GM18505 (cell line): ENCODE results near the gene INSIG1.

ENCODE experiments used
- ATAC-seq: cut with Tn5 transposase; IDR thresholded peaks from one replicate; pipeline ENCODE4 v1.9.1; 2021; ENCODE audit not compliant: unreplicated experiment
- POLR2A ChIP-seq: IDR thresholded peaks from 4 replicates; pipeline ENCODE4 v1.6.1; 2011; ENCODE audit warnings: borderline replicate concordance; ENCODE audit not compliant: insufficient read depth, insufficient read length; ENCODE audit errors: extremely low read depth

The INSIG1 gene

GRCh38 chr7:155269766-155270585 lies 27.7 kb upstream of the INSIG1 start:
- TF ChIP-seq POLR2A = no peak
- no peak for ATAC-seq

GRCh38 chr7:155270861-155271260 lies 26.8 kb upstream of the INSIG1 start:
- TF ChIP-seq POLR2A = no peak
- no peak for ATAC-seq

DNA sequence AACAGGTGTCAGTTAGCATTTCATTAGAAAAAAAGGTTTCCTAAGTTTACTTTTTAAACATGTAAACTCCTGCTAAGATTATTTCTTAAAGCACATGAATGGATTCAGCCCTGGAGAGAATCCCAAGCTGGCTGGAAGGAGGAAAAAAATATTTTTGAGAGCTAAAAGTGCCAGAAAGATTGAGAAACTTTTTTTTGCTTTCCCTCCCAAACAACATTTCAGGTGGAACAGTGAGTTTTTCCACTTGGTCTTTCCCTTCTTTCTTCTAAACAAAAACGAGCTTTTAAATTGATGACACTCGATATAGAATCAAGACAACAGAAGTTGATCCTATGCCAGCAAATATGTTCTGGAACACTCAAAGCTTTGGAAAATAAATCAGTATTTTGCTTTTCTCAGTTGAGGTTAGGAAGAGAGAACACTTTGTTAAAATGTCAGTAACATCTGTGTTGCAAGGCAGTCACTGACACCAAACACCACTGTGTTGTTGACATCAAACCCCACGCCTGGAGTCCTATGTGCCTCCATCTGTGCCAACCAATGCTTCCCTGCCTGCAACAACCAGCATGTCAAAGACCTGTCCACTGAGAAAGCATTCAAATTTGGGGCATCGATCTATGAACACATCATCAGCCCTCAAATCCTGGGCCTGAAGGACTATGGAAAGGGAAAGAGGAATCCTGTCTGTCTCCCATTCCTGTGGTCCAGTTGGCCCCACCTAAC lies 22.9 kb upstream of the INSIG1 start:
- TF ChIP-seq POLR2A = no peak
- no peak for ATAC-seq

GRCh38 chr7:155276042-155276799 lies 21.5 kb upstream of the INSIG1 start:
- no peak for TF ChIP-seq POLR2A
- ATAC-seq = no peak

GRCh38 chr7:155276800-155277375 lies 20.8 kb upstream of the INSIG1 start:
- no peak for TF ChIP-seq POLR2A
- no peak for ATAC-seq

GRCh38 chr7:155277385-155277994 lies 20.2 kb upstream of the INSIG1 start:
- no peak for ATAC-seq
- no peak for TF ChIP-seq POLR2A

- ATAC-seq = no peak
- TF ChIP-seq POLR2A = no peak
These were observed 18.8 kb upstream of the INSIG1 start for GRCh38 chr7:155278921-155279320.

GRCh38 chr7:155279787-155280445 lies 17.8 kb upstream of the INSIG1 start:
- TF ChIP-seq POLR2A = no peak

DNA sequence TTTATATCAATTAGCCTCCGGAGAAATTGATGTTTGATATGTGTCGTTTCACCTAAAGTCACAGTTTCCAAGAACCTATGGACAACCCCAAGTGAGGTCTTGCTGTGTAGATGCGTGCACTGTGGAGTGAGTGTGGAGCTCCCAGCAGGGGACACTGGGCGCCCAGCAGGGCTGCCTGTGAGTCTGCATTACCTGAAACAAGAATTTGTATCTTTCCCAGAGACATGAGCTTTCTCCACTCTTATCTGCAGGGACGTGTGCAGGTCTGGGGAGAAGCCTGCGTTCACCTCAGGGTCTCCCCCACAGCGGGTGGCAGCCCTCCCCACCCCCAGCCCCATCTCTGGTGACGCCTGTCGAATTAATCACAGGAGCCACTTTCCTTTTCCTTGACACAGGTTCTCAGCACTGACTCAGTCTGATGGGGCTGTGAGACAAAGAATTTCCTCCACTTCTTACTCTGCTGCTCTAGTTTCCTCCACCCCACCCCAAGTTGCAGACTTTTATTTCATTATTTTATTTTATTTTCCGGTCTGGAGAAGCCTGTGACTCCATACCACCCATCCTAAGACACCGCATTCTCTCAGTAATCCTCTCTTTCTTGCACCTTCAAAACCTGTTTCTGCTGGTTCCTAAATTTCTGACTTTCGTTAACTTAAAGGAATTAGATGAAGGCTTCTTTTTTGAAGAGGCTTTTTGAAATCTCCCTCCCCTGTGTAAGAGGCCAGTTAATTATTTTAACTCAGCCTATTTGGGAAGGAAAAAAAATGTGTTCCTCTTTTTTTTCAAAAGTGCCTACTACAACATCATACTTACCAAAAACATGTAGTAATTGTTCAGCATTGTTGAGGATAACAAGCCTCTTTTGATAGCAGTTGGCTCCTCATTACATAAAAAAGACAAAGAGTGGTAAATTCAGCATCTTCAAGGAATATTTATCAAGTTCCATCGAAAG lies 17.0 kb upstream of the INSIG1 start:
- no peak for TF ChIP-seq POLR2A
- ATAC-seq = no peak

More at GRCh38 chr7:155279787-155280445, 17.8 kb upstream of the INSIG1 start:
- no peak for ATAC-seq

GRCh38 chr7:155281398-155281969 lies 16.2 kb upstream of the INSIG1 start:
- TF ChIP-seq POLR2A = no peak
- no peak for ATAC-seq

DNA sequence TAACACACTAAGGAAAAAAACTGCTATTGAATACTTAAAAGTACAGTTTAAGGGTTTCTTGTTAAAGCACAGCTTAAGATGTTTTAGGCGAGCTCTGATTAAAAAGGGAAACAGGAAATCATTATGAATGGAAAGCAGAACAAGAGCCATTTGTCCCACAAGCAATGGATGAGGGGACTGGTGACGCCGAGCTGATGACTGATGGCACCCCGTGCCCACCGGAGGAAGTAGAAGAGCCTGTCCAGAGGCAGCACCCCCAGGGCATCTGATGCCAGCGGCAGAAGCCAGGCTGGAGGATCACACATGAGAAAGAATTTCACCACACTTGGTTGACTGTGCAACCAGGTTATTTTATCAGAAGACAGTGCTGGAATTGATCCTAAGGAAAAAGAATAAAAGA lies 15.0 kb upstream of the INSIG1 start:
- TF ChIP-seq POLR2A = no peak
- no peak for ATAC-seq
